SKM-1 (cell line): ENCODE results near the gene NGEF.
"Not testable (repeated sequence)": the region's sequence is repeated elsewhere in the genome, so short reads cannot be mapped to it uniquely, and the experiment has no call there.

Experiments used
- DNase-seq: peaks from one replicate; lab custom pipeline; 2025; ENCODE audit not compliant: unreplicated experiment; lab: John Stamatoyannopoulos, UW

NGEF gene

DNA sequence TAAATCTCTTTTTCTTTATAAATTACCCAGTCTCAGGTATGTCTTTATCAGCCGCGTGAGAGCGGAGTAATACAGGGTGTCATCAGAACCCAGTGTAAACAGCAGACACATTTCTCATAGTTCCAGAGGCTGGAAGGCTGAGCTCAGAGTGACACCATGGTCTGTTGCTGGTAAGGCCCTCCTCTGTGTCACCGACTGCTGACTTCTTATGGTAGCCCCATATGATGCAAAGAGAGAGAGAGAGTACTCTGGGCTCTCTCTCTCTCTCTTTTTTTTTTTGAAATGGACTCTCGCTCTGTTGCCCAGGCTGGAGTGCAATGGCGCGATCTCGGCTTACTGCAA is 83.0 kb downstream of the NGEF start:
- no peak for DNase-seq

- no peak for DNase-seq
Measured at GRCh38 chr2:232929303-232930058, 83.6 kb downstream of the NGEF start.

- DNase-seq, result no peak
Measured at GRCh38 chr2:232928551-232929302, 84.3 kb downstream of the NGEF start.

GRCh38 chr2:232927793-232928550 is 85.1 kb downstream of the NGEF start:
- no peak for DNase-seq

- no peak for DNase-seq
Measured at GRCh38 chr2:232927032-232927792, 85.8 kb downstream of the NGEF start.

DNA sequence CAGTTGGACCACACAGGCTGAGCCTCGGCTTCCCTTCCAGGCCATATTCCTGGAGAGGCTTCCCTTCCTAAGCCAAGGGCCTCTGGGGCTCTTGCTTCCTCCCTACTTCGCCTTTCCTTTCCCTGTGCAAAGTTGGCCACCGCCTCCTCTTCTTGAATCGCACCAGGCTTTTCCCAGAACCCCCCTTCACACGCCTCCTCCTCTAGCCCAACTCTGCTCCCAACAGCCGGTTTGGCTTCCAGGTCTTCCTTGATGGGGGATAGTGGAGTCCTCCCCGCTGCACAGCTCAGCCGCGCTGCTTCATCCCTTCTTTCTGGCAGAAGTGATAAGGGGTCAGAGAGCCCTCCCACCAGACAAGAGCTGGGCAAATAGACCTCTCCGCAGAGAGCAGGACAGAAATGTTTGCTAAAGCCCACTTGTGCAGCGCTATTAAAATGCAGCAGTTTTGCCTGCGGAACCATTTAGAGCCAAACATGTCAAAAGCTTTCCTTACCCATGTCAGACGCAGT is 86.6 kb downstream of the NGEF start:
- no peak for DNase-seq

DNA sequence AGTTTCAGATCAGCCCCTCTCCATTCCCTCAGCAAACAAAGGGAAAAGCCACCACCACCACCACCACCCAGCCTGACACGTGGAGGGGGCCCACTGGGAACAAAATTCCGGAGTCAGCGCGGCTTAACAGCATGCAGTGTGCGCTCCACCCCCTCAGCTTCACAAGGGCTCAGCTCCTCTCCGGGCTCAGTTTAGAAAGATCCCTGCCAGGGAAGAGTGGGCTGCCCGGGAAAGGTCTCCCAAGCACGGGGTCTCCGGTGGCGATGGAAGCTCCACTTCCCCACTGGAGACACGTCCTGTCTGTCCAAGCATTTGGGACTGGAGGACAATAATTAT is 87.3 kb downstream of the NGEF start:
- no peak for DNase-seq

GRCh38 chr2:232925153-232925820 is 87.8 kb downstream of the NGEF start:
- DNase-seq, result no peak

GRCh38 chr2:232924433-232924832 is 88.6 kb downstream of the NGEF start:
- no peak for DNase-seq

DNA sequence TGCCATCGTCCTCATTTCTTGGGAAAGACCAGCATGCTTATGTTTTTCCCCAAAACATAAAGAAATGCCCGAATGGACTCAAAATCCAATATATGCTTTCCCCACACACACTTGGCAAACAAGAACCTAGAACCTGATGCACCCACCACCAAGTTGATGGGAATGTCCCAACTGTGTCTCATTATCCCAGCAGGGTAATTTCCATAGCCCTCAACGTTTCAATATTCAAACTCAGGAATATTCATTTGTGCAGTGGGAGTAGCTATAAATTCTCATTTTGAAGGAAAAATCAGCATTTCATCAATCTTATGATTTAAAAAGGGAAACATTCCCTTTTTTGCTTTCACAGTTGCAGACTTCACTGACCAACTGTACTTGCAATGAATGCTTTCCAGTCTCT is 92.3 kb downstream of the NGEF start:
- no peak for DNase-seq

GRCh38 chr2:232920055-232920454 is 93.0 kb downstream of the NGEF start:
- no peak for DNase-seq

GRCh38 chr2:232919141-232919540 is 93.9 kb downstream of the NGEF start:
- no peak for DNase-seq

DNA sequence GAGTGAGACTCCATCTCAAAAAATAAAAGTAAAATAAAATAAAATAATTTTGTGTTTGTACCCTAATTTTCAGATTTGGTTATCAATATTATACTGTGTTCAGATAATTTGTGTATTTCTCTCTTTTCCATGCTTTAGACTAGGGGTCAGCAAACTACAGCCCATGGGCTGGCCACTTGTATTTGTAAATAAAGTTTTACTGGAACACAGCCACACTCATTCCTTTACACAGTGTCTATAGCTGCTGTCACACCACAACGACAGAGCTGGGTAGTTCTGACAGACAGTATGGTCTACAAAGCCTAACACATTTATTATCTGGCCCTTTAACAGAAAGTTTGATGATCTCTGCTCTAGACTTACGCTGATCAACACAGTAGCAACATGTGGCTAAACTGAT is 99.2 kb downstream of the NGEF start:
- DNase-seq, result no peak

- no peak for DNase-seq
Measured at GRCh38 chr2:232911712-232912277, 101.3 kb downstream of the NGEF start.

GRCh38 chr2:232910376-232910775 is 102.7 kb downstream of the NGEF start:
- DNase-seq, result no peak

DNA sequence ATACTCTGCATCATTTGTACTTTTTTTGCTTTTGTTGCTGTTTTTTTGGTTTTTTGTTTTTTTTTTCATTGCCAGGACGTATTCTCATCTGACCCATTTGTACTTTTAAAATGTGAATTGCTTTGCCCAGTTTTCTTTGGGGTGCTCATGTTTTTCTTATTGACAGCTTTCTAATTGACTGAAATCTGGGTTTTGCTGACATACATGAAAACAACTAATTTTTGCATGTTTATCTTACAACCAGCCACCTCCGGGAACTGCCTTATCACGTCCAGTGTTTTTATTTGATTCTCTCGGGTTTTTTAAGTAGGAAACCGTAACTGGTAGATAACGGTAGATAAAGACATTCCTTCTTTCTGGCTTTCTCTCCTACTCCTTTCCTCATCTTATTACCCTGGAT is 104.4 kb downstream of the NGEF start:
- no peak for DNase-seq

- DNase-seq, result not testable (repeated sequence)
Measured at GRCh38 chr2:232907718-232908085, 105.4 kb downstream of the NGEF start.

DNA sequence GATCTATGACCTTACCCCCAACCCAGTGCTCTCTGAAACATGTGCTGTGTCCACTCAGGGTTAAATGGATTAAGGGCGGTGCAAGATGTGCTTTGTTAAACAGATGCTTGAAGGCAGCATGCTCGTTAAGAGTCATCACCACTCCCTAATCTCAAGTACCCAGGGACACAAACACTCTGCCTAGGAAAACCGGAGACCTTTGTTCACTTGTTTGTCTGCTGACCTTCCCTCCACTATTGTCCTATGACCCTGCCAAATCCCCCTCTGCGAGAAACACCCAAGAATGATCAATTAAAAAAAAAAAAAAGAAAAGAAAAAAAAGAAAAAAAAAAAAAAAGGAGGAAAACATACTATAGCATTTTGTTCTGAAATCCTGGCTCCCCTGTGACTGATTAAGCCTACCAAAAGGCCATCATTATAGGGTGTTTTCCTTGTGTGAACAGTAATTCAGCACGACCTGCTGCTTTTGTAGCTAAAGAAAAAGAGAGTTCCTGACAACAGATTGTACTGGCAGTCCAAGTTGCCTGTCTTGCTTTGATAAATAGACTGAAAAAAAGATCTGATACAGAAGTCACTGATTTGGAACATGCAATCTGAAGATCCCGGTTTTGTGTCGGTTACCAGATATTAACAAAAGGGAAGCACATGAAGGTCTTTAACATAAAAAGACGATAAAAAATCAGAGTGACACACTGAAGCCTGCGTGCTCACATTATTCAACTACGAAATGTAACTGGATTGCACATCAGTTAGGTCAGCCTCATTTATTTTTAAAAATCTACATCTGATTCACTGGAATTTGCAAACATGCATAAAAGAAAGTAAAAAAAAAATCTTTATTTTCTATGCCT is 106.0 kb downstream of the NGEF start:
- DNase-seq, result not testable (repeated sequence)

DNA sequence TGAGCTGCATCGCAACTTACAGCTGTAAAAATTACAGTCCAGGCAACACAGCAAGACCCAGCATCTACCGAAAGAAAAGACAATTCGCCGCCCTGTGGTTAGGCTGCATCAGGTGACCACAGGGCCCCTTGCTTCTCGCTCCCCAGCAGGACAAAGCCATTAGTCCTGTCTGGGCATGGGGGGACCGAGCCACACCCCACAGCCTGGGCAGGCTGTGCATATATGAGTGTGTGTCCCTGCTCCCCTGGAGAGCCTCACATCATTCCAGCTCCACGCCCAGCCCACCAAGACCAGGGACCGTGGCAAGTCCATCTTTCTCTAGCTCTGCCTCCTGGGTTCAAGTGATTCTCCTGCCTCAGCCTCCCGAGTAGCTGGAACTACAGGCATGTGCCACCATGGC is 109.1 kb downstream of the NGEF start:
- DNase-seq, result no peak
